GM21786 (cell line): Measurements from ENCODE around the gene CORIN.
"Not testable (repeated sequence)": the region's sequence is repeated elsewhere in the genome, so short reads cannot be mapped to it uniquely, and the experiment has no call there.

Experiments used
- ATAC-seq: cut with Tn5 transposase; IDR thresholded peaks from one replicate; pipeline ENCODE4 v1.9.1; 2021; ENCODE audit not compliant: unreplicated experiment

The CORIN gene

GRCh38 chr4:47572981-47573380, 264.9 kb downstream of the CORIN start:
- no peak for ATAC-seq

- no peak for ATAC-seq
Measured at GRCh38 chr4:47570816-47571215, 267.1 kb downstream of the CORIN start.

- ATAC-seq: no peak
Measured at GRCh38 chr4:47567511-47567910, 270.4 kb downstream of the CORIN start.

GRCh38 chr4:47566969-47567368, 270.9 kb downstream of the CORIN start:
- no peak for ATAC-seq

- ATAC-seq: no peak
Measured at GRCh38 chr4:47566566-47566965, 271.3 kb downstream of the CORIN start.

GRCh38 chr4:47562297-47562696, 275.6 kb downstream of the CORIN start:
- ATAC-seq: no peak

GRCh38 chr4:47561331-47561730, 276.5 kb downstream of the CORIN start:
- no peak for ATAC-seq

- ATAC-seq: no peak
Measured at GRCh38 chr4:47560682-47561081, 277.2 kb downstream of the CORIN start.

GRCh38 chr4:47557255-47557654, 280.6 kb downstream of the CORIN start:
- ATAC-seq: no peak

GRCh38 chr4:47555920-47556319, 281.9 kb downstream of the CORIN start:
- not testable (repeated sequence) for ATAC-seq

GRCh38 chr4:47553329-47554125, 284.3 kb downstream of the CORIN start:
- no peak for ATAC-seq

- ATAC-seq: no peak
Measured at GRCh38 chr4:47551682-47552081, 286.2 kb downstream of the CORIN start.

- ATAC-seq: no peak
Measured at GRCh38 chr4:47550899-47551548, 286.8 kb downstream of the CORIN start.

GRCh38 chr4:47550357-47550756, 287.5 kb downstream of the CORIN start:
- not testable (repeated sequence) for ATAC-seq
